ENCODE measurements around the gene DSCAM. TPM values are rescaled to one million over a fixed set of nuclear protein-coding genes. Genes with fewer than 3 reads are reported as not detected.
"Not testable (repeated sequence)": the region's sequence is repeated elsewhere in the genome, so short reads cannot be mapped to it uniquely, and the experiment has no call there.

Gene DSCAM, protein sequence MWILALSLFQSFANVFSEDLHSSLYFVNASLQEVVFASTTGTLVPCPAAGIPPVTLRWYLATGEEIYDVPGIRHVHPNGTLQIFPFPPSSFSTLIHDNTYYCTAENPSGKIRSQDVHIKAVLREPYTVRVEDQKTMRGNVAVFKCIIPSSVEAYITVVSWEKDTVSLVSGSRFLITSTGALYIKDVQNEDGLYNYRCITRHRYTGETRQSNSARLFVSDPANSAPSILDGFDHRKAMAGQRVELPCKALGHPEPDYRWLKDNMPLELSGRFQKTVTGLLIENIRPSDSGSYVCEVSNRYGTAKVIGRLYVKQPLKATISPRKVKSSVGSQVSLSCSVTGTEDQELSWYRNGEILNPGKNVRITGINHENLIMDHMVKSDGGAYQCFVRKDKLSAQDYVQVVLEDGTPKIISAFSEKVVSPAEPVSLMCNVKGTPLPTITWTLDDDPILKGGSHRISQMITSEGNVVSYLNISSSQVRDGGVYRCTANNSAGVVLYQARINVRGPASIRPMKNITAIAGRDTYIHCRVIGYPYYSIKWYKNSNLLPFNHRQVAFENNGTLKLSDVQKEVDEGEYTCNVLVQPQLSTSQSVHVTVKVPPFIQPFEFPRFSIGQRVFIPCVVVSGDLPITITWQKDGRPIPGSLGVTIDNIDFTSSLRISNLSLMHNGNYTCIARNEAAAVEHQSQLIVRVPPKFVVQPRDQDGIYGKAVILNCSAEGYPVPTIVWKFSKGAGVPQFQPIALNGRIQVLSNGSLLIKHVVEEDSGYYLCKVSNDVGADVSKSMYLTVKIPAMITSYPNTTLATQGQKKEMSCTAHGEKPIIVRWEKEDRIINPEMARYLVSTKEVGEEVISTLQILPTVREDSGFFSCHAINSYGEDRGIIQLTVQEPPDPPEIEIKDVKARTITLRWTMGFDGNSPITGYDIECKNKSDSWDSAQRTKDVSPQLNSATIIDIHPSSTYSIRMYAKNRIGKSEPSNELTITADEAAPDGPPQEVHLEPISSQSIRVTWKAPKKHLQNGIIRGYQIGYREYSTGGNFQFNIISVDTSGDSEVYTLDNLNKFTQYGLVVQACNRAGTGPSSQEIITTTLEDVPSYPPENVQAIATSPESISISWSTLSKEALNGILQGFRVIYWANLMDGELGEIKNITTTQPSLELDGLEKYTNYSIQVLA (N-terminal part only)
- total RNA-seq (2022) (0.29 and 0.33 TPM in 2 replicates), Bru-seq, nascent RNA (percentile 27 among the genes with signal in this experiment), BruChase-seq, experiment 1, labeled RNA remaining after a 6-hour chase (percentile 19 among the genes with signal in this experiment), BruChase-seq, experiment 2, labeled RNA remaining after a 2-hour chase (percentile 27 among the genes with signal in this experiment)
- long read RNA-seq: 0 reads

DNA sequence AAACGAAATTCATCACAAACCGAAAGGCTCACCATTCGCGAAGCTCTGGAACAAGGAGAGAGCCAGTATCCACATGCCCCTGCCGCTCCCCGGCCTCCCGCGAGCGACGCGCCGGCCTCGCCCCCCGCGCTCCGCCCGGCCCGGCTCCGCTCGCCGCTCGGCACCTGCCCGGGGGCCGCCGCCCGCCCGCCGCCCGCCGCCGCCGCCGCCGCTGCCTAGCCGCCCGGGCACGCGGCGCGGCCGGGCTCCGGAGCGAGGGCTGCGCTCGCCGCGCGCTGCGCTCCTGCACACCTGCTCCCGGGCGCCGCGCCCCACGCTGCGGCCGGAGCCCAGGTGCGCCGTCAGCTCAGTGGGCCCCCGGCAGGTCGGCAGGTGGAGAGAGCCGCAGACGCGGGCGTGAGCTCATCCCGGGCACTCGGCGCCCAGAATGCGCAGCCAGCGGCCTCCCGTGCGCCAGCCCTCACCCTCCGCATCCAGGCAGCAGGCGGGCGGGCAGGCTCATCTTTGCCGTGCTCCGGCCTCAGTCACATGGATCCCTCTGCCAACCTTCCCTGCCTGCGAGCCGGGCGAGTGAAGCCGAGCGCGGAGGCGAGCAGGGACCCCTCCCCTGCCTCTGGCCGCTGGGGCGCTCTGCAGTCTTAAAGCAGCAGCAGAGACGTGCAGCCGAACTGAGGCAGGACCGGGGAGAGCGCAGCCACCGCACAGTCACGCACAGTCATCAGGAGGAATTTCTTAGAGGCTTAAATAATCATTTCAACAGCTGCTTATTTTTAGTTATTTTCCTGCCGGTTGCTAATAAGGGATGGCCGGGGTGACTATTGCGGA, at the start of gene DSCAM:
DSCAM (minus strand) TSS at position 572 of the 825 bp plus-strand sequence; CDS start at position 75, 497 bp downstream.
- DNase-seq (ENCODE audit: unreplicated experiment): no peak
- Mint-ChIP-seq H3K36me3 (ENCODE audit: insufficient read depth, unreplicated experiment) (no peaks in the 10 kb centered on the region), H3K9me3 (ENCODE audit: unreplicated experiment) (no peaks in the 10 kb centered on the region), H3K27ac (ENCODE audit: low read depth, unreplicated experiment) (no peak within 1 kb of the TSS), H3K27me3 (ENCODE audit: insufficient read depth, unreplicated experiment) (no peaks in the 10 kb centered on the region), H3K4me3 (ENCODE audit: unreplicated experiment) (peak within 1 kb of the TSS; percentile 47), H3K4me1 (ENCODE audit: insufficient read depth, unreplicated experiment) (peaks cover 6% of the 10 kb centered on the region)
- POLR2A ChIA-PET: interaction anchor here (0.6 to 1.2 kb wide), 2 partner anchors 9 to 11 kb away, joined by 3 read pairs; no protein-coding TSS in a partner anchor
- intact Hi-C loops (cut with micrococcal nuclease): no loop called here
- CTCF ChIA-PET: interaction anchor here (0.6 to 1.2 kb wide), 2 partner anchors 41 to 601 kb away, joined by 4 read pairs; no protein-coding TSS in a partner anchor
- TF ChIP-seq, protein P1, sequence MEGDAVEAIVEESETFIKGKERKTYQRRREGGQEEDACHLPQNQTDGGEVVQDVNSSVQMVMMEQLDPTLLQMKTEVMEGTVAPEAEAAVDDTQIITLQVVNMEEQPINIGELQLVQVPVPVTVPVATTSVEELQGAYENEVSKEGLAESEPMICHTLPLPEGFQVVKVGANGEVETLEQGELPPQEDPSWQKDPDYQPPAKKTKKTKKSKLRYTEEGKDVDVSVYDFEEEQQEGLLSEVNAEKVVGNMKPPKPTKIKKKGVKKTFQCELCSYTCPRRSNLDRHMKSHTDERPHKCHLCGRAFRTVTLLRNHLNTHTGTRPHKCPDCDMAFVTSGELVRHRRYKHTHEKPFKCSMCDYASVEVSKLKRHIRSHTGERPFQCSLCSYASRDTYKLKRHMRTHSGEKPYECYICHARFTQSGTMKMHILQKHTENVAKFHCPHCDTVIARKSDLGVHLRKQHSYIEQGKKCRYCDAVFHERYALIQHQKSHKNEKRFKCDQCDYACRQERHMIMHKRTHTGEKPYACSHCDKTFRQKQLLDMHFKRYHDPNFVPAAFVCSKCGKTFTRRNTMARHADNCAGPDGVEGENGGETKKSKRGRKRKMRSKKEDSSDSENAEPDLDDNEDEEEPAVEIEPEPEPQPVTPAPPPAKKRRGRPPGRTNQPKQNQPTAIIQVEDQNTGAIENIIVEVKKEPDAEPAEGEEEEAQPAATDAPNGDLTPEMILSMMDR (IDR thresholded peaks at IDR 0.05; ENCODE audit: unreplicated experiment): no peak
- BruUV-seq (replicated peaks): no TSS peak

DNA sequence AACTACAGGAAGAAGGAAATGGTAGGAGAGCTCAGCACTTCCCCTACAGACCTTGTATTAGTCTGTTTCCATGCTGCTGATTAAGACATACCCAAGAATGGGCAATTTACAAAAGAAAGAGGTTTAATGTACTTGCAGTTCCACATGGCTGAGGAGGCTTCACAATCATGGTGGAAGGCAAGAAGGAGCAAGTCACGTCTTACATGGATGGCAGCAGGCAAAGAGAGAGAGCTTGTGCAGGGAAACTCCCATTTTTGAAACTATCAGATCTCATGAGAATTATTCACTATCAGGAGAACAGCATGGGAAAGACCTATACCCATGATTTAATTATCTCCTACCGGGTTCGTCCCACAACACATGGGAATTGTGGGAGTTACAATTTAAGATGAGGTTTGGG, 48.7 kb upstream of the DSCAM start:
- BruUV-seq (replicated peaks); POLR2A ChIA-PET; H3K36me3 Mint-ChIP-seq (ENCODE audit: insufficient read depth, unreplicated experiment); H3K27me3 Mint-ChIP-seq (ENCODE audit: insufficient read depth, unreplicated experiment); H3K4me3 Mint-ChIP-seq (ENCODE audit: unreplicated experiment); H3K27ac Mint-ChIP-seq (ENCODE audit: low read depth, unreplicated experiment); intact Hi-C loops (cut with micrococcal nuclease); DNase-seq (ENCODE audit: unreplicated experiment); H3K4me1 Mint-ChIP-seq (ENCODE audit: insufficient read depth, unreplicated experiment): not testable (repeated sequence)
- CTCF ChIA-PET: interaction anchor here (0.5 kb wide), 1 partner anchor 147 kb away, joined by 3 read pairs; no protein-coding TSS in a partner anchor
- peaks cover 28% of the 10 kb centered on the region for H3K9me3 Mint-ChIP-seq (ENCODE audit: unreplicated experiment)

DNA sequence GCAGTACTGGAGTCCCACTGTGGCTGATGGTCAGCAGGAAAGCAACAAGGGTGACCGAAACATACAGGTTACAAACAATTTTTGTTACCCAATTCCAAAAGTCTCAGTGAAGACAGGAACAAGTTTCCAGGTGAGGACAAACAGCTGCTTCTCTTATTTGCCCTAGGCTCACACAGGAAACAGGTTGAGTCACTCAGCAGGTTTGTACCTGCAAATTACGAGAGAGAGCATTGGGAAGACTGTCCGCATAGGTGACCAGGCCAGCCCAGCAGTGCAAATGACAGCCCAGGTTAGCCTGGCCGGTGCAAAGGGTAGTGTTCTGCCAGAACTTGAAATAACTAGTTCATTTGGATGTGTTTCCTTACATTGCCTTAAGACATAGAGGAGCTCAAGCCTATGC, 40.0 kb upstream of the DSCAM start:
- ChIA-PET CTCF (interaction anchor here (0.6 to 1.2 kb wide), 2 partner anchors 40 to 1020 kb away, joined by 3 to 4 read pairs; partner anchors contain the start of gene DSCAM), POLR2A (interaction anchor here (0.7 to 1.0 kb wide), 3 partner anchors 41 to 50 kb away, joined by 3 read pairs; no protein-coding TSS in a partner anchor)
- H3K27me3 Mint-ChIP-seq (ENCODE audit: insufficient read depth, unreplicated experiment): no peaks in the 10 kb centered on the region
- no peak overlapping the region for H3K27ac Mint-ChIP-seq (ENCODE audit: low read depth, unreplicated experiment)
- DNase-seq (ENCODE audit: unreplicated experiment): peak; percentile 78
- intact Hi-C loops (cut with micrococcal nuclease): no loop called here
- TF ChIP-seq, protein P1 (IDR thresholded peaks at IDR 0.05; ENCODE audit: unreplicated experiment): no peak
- no TSS peak for BruUV-seq (replicated peaks)
- no peaks in the 10 kb centered on the region for H3K9me3 Mint-ChIP-seq (ENCODE audit: unreplicated experiment)
- no peak overlapping the region for H3K4me3 Mint-ChIP-seq (ENCODE audit: unreplicated experiment)
- H3K36me3 Mint-ChIP-seq (ENCODE audit: insufficient read depth, unreplicated experiment): no peaks in the 10 kb centered on the region
- peaks cover 5% of the 10 kb centered on the region for H3K4me1 Mint-ChIP-seq (ENCODE audit: insufficient read depth, unreplicated experiment)

All from MCF 10A (cell line).